ENCODE data around the gene POU6F2. TPM values are rescaled to one million over a fixed set of nuclear protein-coding genes. Genes with fewer than 3 reads are reported as not detected.

Gene POU6F2
- total and polyA plus RNA-seq, 12 donors: 0.03 to 0.31 (median 0.19) TPM; not detected in 9

DNA sequence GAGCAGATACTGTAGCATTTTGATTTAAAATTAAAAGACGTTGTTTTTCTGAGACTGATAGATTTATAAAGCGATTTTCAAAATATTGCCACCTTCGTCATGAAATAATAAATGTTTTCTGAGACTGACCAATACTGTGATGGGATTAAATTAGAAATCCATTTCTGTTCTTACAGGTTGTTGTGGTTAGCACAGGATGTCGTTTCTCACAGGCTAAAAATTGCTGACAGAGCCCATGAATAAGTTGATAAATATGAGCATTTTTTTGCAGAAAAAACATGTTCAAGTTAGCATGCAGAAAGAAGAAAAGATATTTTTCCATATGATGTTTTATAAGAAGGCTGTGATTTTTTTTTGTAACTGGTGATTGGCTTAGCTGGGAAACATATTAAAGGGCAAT is 66.8 kb downstream of the POU6F2 start:
- Histone ChIP-seq H3K36me3 (replicated peaks in 1 of 2) (no peaks in the 10 kb centered on the region), H3K9me3 (replicated peaks in 1 of 3) (no peaks in the 10 kb centered on the region), H3K27me3 (no peaks in the 10 kb centered on the region), H3K4me1 (replicated peaks in 1 of 2) (no peaks in the 10 kb centered on the region), H3K27ac (no peak overlapping the region), H3K4me3 (no peak overlapping the region)
- no peak for DNase-seq
- TF ChIP-seq CTCF (IDR thresholded peaks at IDR 0.05): no peak
- no peak for TF ChIP-seq POLR2A (IDR thresholded peaks at IDR 0.05)
- 50 to 59% (median 58%) methylated on average over 4 of the region's 4 CpGs for WGBS, 4 donors
- intact Hi-C loops (cut with DNase I): no loop called here

- no peak for DNase-seq
- H3K27ac ChIP-seq: no peak overlapping the region
- intact Hi-C loops (cut with DNase I): no loop called here
- 44 to 76% (median 59%) methylated on average over 1 of the region's 1 CpG for WGBS, 4 donors
- TF ChIP-seq CTCF (IDR thresholded peaks at IDR 0.05) (no peak), POLR2A (IDR thresholded peaks at IDR 0.05) (no peak)
- H3K36me3 ChIP-seq (replicated peaks in 1 of 2): no peaks in the 10 kb centered on the region
- no peaks in the 10 kb centered on the region for H3K9me3 ChIP-seq (replicated peaks in 1 of 3)
- no peaks in the 10 kb centered on the region for H3K27me3 ChIP-seq
- H3K4me1 ChIP-seq (replicated peaks in 1 of 2): no peaks in the 10 kb centered on the region
- no peak overlapping the region for H3K4me3 ChIP-seq
Observed at GRCh38 chr7:39045231-39045630, 67.5 kb downstream of the POU6F2 start.

- Histone ChIP-seq H3K27ac (no peak overlapping the region), H3K27me3 (no peaks in the 10 kb centered on the region), H3K9me3 (replicated peaks in 1 of 3) (peaks cover 0 to 6% (median 0%) of the 10 kb centered on the region in 3 donors), H3K36me3 (replicated peaks in 1 of 2) (no peaks in the 10 kb centered on the region), H3K4me3 (no peak overlapping the region), H3K4me1 (replicated peaks in 1 of 2) (no peaks in the 10 kb centered on the region)
- DNase-seq: no peak
- intact Hi-C loops (cut with DNase I): no loop called here
- TF ChIP-seq POLR2A (IDR thresholded peaks at IDR 0.05) (no peak), CTCF (IDR thresholded peaks at IDR 0.05) (no peak)
- WGBS, 4 donors: 58 to 69% (median 66%) methylated on average over 1 of the region's 1 CpG
Observed at GRCh38 chr7:39051279-39051678, 73.6 kb downstream of the POU6F2 start.

GRCh38 chr7:39051707-39052106 is 74.0 kb downstream of the POU6F2 start:
- Histone ChIP-seq H3K4me3 (no peak overlapping the region), H3K27me3 (no peaks in the 10 kb centered on the region), H3K36me3 (replicated peaks in 1 of 2) (no peaks in the 10 kb centered on the region), H3K27ac (no peak overlapping the region), H3K4me1 (replicated peaks in 1 of 2) (no peaks in the 10 kb centered on the region), H3K9me3 (replicated peaks in 1 of 3) (peaks cover 0 to 6% (median 0%) of the 10 kb centered on the region in 3 donors)
- intact Hi-C loops (cut with DNase I): no loop called here
- no peak for DNase-seq
- TF ChIP-seq CTCF (IDR thresholded peaks at IDR 0.05) (no peak), POLR2A (IDR thresholded peaks at IDR 0.05) (no peak)
- 86 to 98% (median 90%) methylated on average over 4 of the region's 4 CpGs for WGBS, 4 donors
